LNCaP clone FGC (cell line): ENCODE data around the gene FGFBP2.
A peak's percentile ranks its signal among the peaks of the same experiment; 100 is the strongest.

Source experiments
- DNase-seq: peaks from one replicate; pipeline ENCODE4 v3.0.0-alpha.2; 2011; ENCODE audit warnings: low read depth
- H3K4me3 ChIP-seq: 2 replicates; pipeline ENCODE4 v1.5.1; 2011; ENCODE audit warnings: mild to moderate bottlenecking, low read depth, low read length, control low read depth
- TF ChIP-seq, protein P1 (sequence below): IDR thresholded peaks from 2 replicates; pipeline ENCODE4 v1.5.1; 2012; ENCODE audit warnings: mild to moderate bottlenecking; ENCODE audit not compliant: control insufficient read depth, insufficient read depth; ENCODE audit errors: extremely low read depth

The FGFBP2 gene, protein sequence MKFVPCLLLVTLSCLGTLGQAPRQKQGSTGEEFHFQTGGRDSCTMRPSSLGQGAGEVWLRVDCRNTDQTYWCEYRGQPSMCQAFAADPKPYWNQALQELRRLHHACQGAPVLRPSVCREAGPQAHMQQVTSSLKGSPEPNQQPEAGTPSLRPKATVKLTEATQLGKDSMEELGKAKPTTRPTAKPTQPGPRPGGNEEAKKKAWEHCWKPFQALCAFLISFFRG

DNA sequence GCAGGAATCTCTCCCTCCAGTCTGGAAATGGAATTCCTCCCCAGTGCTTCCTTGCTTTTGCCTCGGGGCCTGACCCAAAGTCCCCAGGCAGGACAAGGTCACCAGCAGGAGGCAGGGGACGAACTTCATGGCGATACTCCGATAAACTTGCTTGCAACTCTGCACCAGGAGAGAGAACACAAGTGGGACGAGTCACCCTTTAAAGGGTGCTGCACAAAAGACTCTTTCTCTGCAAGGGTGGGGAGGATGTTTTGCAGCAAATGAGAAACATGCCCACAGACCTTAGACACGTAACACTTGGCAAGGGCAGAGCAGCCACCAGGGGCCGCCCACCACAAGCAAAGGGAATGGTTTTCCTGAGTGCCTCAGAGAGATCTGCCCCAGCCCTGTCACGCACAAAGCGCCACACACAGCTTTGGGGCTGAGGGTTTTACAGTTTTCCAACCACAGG lies at the start of gene FGFBP2:
Gene FGFBP2 (minus strand): TSS at position 175 of the 451 bp plus-strand sequence. CDS start 46 bp downstream, at position 129.
- H3K4me3 ChIP-seq: no peak within 1 kb of the TSS
- TF ChIP-seq, protein P1, sequence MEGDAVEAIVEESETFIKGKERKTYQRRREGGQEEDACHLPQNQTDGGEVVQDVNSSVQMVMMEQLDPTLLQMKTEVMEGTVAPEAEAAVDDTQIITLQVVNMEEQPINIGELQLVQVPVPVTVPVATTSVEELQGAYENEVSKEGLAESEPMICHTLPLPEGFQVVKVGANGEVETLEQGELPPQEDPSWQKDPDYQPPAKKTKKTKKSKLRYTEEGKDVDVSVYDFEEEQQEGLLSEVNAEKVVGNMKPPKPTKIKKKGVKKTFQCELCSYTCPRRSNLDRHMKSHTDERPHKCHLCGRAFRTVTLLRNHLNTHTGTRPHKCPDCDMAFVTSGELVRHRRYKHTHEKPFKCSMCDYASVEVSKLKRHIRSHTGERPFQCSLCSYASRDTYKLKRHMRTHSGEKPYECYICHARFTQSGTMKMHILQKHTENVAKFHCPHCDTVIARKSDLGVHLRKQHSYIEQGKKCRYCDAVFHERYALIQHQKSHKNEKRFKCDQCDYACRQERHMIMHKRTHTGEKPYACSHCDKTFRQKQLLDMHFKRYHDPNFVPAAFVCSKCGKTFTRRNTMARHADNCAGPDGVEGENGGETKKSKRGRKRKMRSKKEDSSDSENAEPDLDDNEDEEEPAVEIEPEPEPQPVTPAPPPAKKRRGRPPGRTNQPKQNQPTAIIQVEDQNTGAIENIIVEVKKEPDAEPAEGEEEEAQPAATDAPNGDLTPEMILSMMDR: peak; percentile 42; the same call in 1 of the 2 replicates
- DNase-seq: no peak

DNA sequence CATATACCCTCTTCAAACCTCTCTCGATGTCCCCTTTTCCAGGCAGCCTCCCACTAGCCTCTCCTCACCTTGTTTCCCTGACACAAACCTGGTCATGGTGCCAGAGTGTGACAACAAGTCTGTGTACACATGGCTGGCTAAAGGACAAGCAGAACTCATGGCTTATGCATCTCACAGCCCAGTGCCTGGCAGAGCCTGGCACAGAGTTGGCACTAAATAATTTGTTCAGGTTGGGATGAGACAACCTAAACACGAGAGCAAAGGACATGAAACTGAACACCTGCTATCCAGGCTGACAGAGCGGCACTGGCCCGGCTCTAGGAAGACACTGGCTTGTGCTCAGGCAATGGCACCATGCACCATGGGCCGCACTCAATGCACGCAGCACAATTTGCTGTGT lies 48.2 kb upstream of the FGFBP2 start:
- TF ChIP-seq, protein P1: no peak
- no peak overlapping the region for H3K4me3 ChIP-seq

DNA sequence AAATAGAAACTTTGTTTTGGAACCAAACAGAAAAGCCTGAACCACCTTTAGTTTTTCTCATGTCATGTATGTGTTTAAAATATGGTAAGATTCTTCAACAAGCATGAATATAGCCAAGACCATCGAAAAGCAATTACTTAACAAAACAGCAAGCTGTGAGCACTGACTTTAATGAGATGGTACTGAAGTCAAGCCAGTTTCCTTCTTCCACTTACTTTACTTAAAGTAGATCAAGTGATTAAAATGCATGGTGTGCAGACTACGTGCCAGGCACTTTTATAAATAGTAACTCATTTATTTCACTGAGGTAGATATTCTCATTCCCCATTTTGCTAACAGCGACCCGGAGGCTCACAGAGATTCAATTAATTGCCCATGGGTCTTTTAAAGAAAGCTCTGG lies 46.2 kb upstream of the FGFBP2 start:
- no peak overlapping the region for H3K4me3 ChIP-seq
- no peak for DNase-seq
- TF ChIP-seq, protein P1: no peak

More for the DNA sequence above, 48.2 kb upstream of the FGFBP2 start:
- no peak for DNase-seq

DNA sequence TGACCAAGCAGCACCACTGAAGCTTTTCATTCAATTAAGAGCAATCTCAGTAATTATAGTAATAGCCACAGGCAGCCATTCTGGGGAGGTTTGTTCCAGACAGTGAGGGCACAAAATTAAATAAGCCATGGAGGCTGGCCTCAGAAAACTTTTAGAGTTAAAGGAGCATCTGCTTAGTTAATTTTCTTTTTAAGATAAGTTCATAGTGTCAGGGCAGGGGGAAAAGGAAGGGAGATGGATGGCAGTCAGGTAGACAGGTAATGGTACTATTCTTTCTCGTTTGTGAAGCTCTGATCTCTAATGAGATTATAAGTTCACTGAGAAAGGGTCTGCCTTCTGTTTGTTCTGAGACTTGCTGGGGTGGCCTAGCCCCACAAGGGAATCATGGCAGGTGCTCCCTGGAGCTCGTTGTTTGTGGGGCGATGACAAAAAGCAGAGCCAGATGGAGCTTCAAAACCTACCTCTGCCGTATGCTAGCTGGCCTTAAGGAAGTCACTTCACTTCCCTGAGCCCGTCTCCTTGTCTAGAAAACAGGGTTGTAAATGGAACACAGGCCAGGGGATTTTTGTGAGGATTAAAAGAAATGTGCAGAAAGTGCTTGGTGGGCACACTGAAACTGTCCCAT lies 44.6 kb upstream of the FGFBP2 start:
- no peak for DNase-seq
- TF ChIP-seq, protein P1: no peak
- H3K4me3 ChIP-seq: no peak overlapping the region

DNA sequence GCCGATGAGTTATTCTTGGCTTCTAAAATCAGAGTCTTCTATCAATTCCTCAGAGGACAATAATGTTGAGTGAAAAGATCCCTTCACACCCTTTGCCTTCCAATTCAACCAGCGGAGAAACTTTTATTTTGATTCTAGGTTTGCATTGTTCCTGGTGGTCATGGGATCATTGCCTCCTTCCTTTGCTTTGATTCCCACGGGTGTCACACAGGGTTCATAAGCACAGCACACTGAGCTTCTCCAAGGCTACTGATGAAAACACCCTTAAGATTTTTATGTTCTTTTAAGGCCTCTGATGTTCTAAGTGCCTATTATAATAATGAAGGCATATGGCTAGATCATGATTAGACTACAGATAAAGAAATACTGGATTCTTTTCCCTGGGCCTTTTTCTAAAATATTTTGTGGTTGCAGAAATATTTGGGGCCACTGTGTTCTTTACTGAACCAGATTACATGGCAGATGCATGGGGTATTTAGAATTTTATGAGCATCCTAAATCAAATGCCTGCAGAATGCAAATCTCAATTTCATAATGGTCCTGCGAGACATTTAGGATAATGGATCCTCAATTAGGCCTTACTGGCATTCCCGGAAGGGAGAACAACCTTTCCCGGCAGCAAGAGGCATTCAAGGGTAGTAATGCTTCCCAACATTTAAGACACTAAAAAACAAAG lies 43.9 kb upstream of the FGFBP2 start:
- no peak overlapping the region for H3K4me3 ChIP-seq
- no peak for DNase-seq
- TF ChIP-seq, protein P1: no peak

DNA sequence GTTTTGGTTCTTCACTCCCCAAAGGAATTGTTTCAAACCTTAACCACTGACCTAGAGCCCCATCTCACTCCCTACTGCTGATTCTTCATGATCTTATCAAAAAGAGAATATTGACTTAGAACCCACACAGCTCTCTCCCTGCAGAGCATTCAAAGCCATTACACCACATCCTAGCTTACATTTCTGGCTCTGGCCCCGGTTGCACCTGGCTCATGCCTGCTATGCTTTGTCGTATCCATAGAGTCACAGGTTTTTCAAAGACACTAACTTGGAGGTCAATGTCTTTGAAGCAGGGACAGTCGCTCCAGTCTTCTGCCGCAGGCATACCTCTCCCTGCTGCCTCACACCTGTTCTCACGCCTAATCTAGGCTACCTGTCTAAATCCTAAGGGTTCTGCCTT lies 42.7 kb upstream of the FGFBP2 start:
- TF ChIP-seq, protein P1: no peak
- DNase-seq: no peak
- no peak overlapping the region for H3K4me3 ChIP-seq
